HEK293T (cell line): Measurements from ENCODE around the gene GSX1.

Source experiments
- BHLHE40 ChIP-seq: fragments of 450-650 bp; IDR thresholded peaks from 2 replicates; pipeline ENCODE4 v1.6.1; 2016; ENCODE audit warnings: mild to moderate bottlenecking, moderate library complexity, borderline replicate concordance
- CTBP1 ChIP-seq: fragments of 450-650 bp; IDR thresholded peaks from 2 replicates; pipeline ENCODE4 v1.6.1; 2016; ENCODE audit warnings: borderline replicate concordance
- ELF4 ChIP-seq: fragments of 450-650 bp; IDR thresholded peaks from 2 replicates; pipeline ENCODE4 v1.6.1; 2017; ENCODE audit warnings: antibody characterized with exemption
- FOXA1 ChIP-seq: fragments of 450-650 bp; IDR thresholded peaks from 2 replicates; pipeline ENCODE4 v1.6.1; 2016; ENCODE audit warnings: mild to moderate bottlenecking
- FOXM1 ChIP-seq: fragments of 450-650 bp; IDR thresholded peaks from 2 replicates; pipeline ENCODE4 v1.6.1; 2017; ENCODE audit warnings: mild to moderate bottlenecking, borderline replicate concordance
- HDGF ChIP-seq: fragments of 450-650 bp; IDR thresholded peaks from 2 replicates; pipeline ENCODE4 v1.6.1; 2017; ENCODE audit warnings: antibody characterized with exemption, borderline replicate concordance
- SUZ12 ChIP-seq: fragments of 450-650 bp; IDR thresholded peaks from 2 replicates; pipeline ENCODE4 v1.6.1; 2016; ENCODE audit warnings: mild to moderate bottlenecking
- TF ChIP-seq, protein P1 (sequence below): fragments of 450-650 bp; IDR thresholded peaks from 2 replicates; pipeline ENCODE4 v1.6.1; 2016

DNA sequence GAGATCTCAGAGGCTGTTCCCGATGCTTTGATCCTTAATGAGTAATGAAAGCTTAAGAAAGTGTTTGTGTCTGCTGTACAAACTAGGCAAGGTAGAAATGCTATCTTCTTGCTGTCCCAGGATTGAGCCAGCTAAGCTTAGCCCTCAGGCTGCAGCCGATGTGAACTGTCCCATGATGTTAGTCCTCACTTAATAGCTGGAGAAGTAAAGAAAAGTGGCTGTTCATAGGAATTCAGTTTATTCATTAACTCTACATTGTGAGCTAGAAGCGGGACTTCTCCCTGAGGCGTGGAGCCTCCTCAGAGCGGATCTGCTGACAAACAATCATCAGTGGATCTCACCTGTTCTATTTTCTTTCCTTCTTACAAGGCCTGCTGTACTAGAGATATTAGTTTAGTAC lies 10.1 kb upstream of the GSX1 start:
- TF ChIP-seq CTBP1, result no peak
- TF ChIP-seq, protein P1, sequence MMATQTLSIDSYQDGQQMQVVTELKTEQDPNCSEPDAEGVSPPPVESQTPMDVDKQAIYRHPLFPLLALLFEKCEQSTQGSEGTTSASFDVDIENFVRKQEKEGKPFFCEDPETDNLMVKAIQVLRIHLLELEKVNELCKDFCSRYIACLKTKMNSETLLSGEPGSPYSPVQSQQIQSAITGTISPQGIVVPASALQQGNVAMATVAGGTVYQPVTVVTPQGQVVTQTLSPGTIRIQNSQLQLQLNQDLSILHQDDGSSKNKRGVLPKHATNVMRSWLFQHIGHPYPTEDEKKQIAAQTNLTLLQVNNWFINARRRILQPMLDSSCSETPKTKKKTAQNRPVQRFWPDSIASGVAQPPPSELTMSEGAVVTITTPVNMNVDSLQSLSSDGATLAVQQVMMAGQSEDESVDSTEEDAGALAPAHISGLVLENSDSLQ, result no peak
- TF ChIP-seq HDGF, result no peak
- no peak for TF ChIP-seq FOXA1
- TF ChIP-seq FOXM1, result no peak
- TF ChIP-seq BHLHE40, result no peak
- TF ChIP-seq SUZ12, result no peak
- no peak for TF ChIP-seq ELF4
